ENCODE measurements around the gene CCPG1. TPM values are rescaled to one million over a fixed set of nuclear protein-coding genes. Genes with fewer than 3 reads are reported as not detected.
"Not testable (repeated sequence)": the region's sequence is repeated elsewhere in the genome, so short reads cannot be mapped to it uniquely, and the experiment has no call there.

The CCPG1 gene, protein sequence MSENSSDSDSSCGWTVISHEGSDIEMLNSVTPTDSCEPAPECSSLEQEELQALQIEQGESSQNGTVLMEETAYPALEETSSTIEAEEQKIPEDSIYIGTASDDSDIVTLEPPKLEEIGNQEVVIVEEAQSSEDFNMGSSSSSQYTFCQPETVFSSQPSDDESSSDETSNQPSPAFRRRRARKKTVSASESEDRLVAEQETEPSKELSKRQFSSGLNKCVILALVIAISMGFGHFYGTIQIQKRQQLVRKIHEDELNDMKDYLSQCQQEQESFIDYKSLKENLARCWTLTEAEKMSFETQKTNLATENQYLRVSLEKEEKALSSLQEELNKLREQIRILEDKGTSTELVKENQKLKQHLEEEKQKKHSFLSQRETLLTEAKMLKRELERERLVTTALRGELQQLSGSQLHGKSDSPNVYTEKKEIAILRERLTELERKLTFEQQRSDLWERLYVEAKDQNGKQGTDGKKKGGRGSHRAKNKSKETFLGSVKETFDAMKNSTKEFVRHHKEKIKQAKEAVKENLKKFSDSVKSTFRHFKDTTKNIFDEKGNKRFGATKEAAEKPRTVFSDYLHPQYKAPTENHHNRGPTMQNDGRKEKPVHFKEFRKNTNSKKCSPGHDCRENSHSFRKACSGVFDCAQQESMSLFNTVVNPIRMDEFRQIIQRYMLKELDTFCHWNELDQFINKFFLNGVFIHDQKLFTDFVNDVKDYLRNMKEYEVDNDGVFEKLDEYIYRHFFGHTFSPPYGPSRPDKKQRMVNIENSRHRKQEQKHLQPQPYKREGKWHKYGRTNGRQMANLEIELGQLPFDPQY
- 91.3 and 102 TPM in 2 replicates for total RNA-seq

DNA sequence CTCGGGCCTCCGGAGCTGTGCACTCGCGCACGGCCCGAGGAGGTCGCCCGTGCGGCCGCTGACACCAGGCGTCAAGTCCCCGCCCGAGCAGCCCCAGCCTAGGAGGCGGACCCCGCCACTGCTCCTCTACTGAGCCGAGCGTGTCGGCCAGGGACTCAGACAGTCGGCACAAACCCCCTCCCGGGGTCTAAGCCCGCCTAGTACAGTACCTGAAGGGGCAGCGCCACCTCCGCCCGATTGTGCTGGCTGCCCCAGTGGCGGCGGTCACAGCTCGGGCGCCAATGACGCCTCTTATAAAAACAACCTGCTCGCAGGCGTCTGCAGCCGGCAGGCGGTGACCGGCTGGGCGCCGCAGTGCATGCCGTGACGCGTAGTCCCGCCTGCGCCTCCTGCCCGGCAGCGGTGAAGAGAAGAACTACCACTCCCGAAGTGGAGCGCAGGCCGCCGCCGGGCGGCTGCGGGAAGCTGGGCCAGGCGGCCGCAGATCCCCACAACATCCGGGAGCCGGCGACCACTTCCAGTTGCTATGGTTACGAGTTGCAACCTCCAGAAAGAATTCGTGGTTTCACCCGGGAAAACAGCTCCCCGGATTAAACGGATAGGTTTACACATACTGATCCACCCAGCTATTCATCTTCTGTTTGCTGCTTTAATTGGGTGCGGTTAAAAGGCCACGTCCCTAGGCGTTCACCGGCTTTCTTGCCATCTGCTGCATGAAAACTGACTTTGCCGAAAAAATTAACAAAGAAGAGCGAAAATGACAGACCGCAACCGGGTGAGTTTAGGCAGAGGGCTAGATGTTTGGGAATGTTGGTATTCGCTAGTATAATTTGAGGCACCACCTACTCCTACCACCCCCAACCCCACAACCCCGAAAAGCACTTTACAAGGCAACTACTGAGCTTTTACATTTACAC, at the start of gene CCPG1, which contains the start of gene PIERCE2:
CCPG1 (minus strand) TSS at position 348 of the 917 bp plus-strand sequence. CDS start 18,935 bp downstream, outside the sequence.
PIERCE2 (plus strand) TSS at position 484 of the 917 bp plus-strand sequence; CDS start at position 758, 274 bp downstream.
- no peak for FAIRE-seq
- DNase-seq (ENCODE audit: low read depth): peak; percentile 81
- TF ChIP-seq, protein P1, sequence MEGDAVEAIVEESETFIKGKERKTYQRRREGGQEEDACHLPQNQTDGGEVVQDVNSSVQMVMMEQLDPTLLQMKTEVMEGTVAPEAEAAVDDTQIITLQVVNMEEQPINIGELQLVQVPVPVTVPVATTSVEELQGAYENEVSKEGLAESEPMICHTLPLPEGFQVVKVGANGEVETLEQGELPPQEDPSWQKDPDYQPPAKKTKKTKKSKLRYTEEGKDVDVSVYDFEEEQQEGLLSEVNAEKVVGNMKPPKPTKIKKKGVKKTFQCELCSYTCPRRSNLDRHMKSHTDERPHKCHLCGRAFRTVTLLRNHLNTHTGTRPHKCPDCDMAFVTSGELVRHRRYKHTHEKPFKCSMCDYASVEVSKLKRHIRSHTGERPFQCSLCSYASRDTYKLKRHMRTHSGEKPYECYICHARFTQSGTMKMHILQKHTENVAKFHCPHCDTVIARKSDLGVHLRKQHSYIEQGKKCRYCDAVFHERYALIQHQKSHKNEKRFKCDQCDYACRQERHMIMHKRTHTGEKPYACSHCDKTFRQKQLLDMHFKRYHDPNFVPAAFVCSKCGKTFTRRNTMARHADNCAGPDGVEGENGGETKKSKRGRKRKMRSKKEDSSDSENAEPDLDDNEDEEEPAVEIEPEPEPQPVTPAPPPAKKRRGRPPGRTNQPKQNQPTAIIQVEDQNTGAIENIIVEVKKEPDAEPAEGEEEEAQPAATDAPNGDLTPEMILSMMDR (IDR thresholded peaks at IDR 0.05; ENCODE audit: insufficient read depth, low read length, severe bottlenecking): peak; percentile 78
- no peaks in the 10 kb centered on the region for H3K27me3 ChIP-seq (ENCODE audit: control insufficient read depth, insufficient read depth, low read length)
- peak within 1 kb of the TSS; percentile 94 for H3K4me3 ChIP-seq (ENCODE audit: low read depth, low read length)
- no peaks in the 10 kb centered on the region for H3K36me3 ChIP-seq (ENCODE audit: control insufficient read depth, insufficient read depth, low read length)

DNA sequence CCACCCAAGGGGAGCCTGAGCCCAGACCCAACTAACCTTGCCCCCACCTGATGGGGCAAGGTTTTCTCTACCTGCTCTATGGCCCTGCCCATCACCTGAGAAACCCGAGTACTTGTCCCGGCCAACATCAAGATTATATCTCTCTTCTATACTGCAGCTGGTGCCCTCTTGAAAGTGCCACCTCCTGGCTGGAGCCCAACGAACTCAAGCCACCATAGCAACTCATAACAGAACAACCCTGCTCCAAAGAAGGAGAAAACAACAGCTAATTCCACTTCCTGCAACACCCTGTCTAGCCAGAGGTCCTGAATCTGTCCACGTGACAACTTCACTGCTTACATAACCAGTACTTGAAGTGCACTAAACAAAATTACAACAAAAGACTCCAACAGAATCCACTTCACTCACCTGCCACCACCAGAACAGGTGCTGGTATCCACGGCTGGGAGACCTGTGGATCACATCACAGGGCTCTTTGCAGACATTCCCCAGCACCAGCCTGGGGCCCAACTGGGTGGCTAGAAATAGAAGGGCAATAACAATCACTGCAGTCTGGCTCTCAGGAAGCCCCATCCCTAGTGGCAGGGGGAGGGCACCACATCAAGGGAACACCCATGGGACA, 49.4 kb upstream of the CCPG1 start:
- FAIRE-seq (no peak), DNase-seq (ENCODE audit: low read depth) (peak; percentile 6)
- Histone ChIP-seq H3K36me3 (ENCODE audit: control insufficient read depth, insufficient read depth, low read length) (no peaks in the 10 kb centered on the region), H3K27me3 (ENCODE audit: control insufficient read depth, insufficient read depth, low read length) (no peaks in the 10 kb centered on the region), H3K4me3 (ENCODE audit: low read depth, low read length) (no peak overlapping the region)
- TF ChIP-seq, protein P1 (IDR thresholded peaks at IDR 0.05; ENCODE audit: insufficient read depth, low read length, severe bottlenecking): no peak

DNA sequence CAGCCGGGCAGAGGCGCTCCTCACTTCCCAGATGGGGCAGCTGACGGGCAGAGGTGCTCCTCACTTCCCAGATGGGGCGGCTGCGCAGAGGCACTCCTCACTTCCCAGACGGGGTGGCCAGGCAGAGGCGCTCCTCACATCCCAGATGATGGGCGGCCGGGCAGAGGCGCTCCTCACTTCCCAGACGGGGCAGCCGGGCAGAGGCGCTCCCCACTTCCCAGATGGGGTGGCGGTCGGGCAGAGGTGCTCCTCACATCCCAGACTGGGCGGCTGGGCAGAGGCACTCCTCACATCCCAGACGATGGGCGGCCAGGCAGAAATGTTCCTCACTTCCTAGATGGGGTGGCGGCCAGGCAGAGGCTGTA, 38.9 kb upstream of the CCPG1 start:
- not testable (repeated sequence) for H3K27me3 ChIP-seq (ENCODE audit: control insufficient read depth, insufficient read depth, low read length); H3K36me3 ChIP-seq (ENCODE audit: control insufficient read depth, insufficient read depth, low read length); DNase-seq (ENCODE audit: low read depth); FAIRE-seq; H3K4me3 ChIP-seq (ENCODE audit: low read depth, low read length)

DNA sequence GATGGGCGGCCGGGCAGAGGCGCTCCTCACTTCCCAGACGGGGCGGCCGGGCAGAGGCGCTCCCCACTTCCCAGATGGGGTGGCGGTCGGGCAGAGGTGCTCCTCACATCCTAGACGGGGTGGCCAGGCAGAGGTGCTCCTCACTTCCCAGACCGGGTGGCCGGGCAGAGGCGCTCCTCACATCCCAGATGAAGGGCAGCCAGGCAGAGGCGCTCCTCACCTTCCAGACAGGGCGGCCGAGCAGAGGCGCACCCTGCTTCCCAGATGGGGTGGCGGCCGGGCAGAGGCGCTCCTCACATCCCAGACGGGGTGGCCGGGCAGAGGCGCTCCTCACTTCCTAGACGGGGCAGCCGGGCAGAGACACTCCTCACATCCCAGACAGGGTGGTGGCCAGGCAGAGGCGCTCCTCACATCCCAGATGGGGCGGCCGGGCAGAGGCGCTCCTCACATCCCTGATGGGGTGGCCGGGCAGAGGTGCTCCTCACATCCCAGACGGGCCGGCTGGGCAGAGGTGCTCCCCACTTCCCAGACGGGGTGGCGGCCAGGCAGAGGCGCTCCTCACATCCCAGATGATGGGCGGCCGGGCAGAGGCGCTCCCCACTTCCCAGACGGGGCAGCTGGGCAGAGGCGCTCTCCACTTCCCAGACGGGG, 38.3 kb upstream of the CCPG1 start:
- not testable (repeated sequence) for DNase-seq (ENCODE audit: low read depth); H3K36me3 ChIP-seq (ENCODE audit: control insufficient read depth, insufficient read depth, low read length); H3K27me3 ChIP-seq (ENCODE audit: control insufficient read depth, insufficient read depth, low read length); H3K4me3 ChIP-seq (ENCODE audit: low read depth, low read length); FAIRE-seq

DNA sequence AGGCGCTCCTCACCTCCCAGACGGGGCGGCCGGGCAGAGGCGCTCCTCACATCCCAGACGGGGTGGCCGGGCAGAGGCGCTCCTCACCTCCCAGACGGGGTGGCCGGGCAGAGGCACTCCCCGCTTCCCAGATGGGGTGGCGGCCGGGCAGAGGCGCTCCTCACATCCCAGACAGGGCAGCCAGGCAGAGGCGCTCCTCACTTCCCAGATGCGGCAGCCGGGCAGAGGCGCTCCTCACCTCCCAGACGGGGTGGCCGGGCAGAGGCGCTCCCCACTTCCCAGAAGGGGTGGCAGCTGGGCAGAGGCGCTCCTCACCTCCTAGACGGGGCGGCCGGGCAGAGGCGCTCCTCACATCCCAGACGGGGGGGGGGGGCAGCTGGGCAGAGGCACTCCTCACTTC, 37.8 kb upstream of the CCPG1 start:
- not testable (repeated sequence) for H3K4me3 ChIP-seq (ENCODE audit: low read depth, low read length); H3K36me3 ChIP-seq (ENCODE audit: control insufficient read depth, insufficient read depth, low read length); FAIRE-seq; DNase-seq (ENCODE audit: low read depth); H3K27me3 ChIP-seq (ENCODE audit: control insufficient read depth, insufficient read depth, low read length)

DNA sequence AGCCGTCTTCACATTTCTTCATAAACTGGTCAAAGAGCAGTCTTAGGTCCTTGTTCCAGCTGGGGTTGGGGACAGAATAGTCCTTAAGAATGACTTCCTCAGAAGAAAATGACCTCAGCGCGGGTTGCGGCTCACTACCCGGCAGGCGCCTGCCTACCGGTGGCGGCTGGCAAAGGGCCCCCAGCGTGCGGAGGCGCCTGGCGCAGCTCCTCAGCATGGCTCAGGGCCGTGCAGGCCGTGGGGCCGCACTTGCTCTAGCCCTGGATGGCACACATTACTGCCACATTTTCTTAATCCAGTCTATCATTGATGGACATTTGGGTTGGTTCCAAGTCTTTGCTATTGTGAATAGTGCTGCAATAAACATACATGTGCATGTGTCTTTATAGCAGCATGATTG, 35.0 kb upstream of the CCPG1 start:
- DNase-seq (ENCODE audit: low read depth); H3K27me3 ChIP-seq (ENCODE audit: control insufficient read depth, insufficient read depth, low read length); H3K4me3 ChIP-seq (ENCODE audit: low read depth, low read length); H3K36me3 ChIP-seq (ENCODE audit: control insufficient read depth, insufficient read depth, low read length); FAIRE-seq: not testable (repeated sequence)

Data from bronchial epithelial cell (primary cell).